ENCODE measurements around the gene CLDN18.

CLDN18 gene

DNA sequence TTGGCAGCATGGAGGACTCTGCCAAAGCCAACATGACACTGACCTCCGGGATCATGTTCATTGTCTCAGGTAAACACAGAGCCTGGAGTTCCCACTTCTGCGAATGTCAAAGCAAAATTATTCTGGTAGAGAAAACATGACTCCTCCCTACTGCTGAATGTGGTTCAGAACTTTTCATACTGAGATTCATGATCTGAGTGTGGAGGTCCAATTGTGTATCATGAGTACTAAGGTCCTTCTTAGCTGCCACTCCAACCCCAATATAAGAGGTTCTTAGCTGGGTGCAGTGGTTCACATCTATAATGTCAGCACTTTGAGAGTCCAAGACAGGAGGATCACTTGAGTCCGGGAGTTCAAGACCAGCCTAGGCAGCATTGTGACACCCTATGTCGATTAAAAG is 13.8 kb downstream of the CLDN18 start:
- TF ChIP-seq CTCF (IDR thresholded peaks at IDR 0.05; ENCODE audit: low read depth, low read length), result no peak
- H3K4me3 ChIP-seq (ENCODE audit: low read depth, low read length), result no peak overlapping the region

- no peak for TF ChIP-seq CTCF (IDR thresholded peaks at IDR 0.05; ENCODE audit: low read depth, low read length)
- no peak overlapping the region for H3K4me3 ChIP-seq (ENCODE audit: low read depth, low read length)
These were observed 15.6 kb downstream of the CLDN18 start for GRCh38 chr3:138025553-138025952.

DNA sequence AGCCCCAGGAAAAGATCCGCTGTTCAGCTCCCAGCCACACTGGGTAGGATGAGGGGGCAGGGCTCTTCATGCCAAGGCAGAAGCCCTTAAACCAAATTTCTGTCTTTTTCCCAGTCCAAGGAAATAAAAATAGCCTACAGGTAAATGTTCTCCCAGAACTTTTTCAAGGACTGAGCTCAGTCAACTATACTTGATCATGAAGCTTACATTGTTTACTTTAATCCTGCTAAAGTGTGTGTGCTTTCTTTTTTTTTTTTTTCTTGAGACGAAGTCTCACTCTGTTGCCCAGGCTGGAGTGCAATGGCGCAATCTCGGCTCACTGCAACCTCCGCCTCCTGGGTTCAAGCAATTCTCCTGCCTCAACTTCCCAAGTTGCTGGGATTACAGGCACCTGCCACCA is 17.9 kb downstream of the CLDN18 start:
- TF ChIP-seq CTCF (IDR thresholded peaks at IDR 0.05; ENCODE audit: low read depth, low read length), result no peak
- H3K4me3 ChIP-seq (ENCODE audit: low read depth, low read length), result no peak overlapping the region

DNA sequence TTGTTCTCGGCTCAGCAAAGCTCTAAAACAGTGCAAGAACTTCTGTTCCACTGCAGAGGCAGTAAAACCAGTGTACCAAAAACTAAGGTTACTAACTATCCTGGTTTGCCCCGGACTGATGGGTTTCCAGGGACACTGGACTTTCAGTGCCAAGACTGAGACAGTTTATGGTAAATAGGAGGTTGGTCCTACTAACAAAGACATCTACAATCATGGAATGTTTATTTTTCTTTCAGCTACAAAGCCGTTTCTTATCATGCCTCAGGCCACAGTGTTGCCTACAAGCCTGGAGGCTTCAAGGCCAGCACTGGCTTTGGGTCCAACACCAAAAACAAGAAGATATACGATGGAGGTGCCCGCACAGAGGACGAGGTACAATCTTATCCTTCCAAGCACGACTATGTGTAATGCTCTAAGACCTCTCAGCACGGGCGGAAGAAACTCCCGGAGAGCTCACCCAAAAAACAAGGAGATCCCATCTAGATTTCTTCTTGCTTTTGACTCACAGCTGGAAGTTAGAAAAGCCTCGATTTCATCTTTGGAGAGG is 20.8 kb downstream of the CLDN18 start:
- no peak overlapping the region for H3K4me3 ChIP-seq (ENCODE audit: low read depth, low read length)
- no peak for TF ChIP-seq CTCF (IDR thresholded peaks at IDR 0.05; ENCODE audit: low read depth, low read length)

- no peak for TF ChIP-seq CTCF (IDR thresholded peaks at IDR 0.05; ENCODE audit: low read depth, low read length)
- H3K4me3 ChIP-seq (ENCODE audit: low read depth, low read length), result no peak overlapping the region
These were observed 21.6 kb downstream of the CLDN18 start for GRCh38 chr3:138031536-138031935.

DNA sequence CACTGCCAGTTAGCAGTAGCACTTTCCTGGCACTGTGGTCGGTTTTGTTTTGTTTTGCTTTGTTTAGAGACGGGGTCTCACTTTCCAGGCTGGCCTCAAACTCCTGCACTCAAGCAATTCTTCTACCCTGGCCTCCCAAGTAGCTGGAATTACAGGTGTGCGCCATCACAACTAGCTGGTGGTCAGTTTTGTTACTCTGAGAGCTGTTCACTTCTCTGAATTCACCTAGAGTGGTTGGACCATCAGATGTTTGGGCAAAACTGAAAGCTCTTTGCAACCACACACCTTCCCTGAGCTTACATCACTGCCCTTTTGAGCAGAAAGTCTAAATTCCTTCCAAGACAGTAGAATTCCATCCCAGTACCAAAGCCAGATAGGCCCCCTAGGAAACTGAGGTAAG is 22.6 kb downstream of the CLDN18 start:
- TF ChIP-seq CTCF (IDR thresholded peaks at IDR 0.05; ENCODE audit: low read depth, low read length), result no peak
- H3K4me3 ChIP-seq (ENCODE audit: low read depth, low read length), result no peak overlapping the region

DNA sequence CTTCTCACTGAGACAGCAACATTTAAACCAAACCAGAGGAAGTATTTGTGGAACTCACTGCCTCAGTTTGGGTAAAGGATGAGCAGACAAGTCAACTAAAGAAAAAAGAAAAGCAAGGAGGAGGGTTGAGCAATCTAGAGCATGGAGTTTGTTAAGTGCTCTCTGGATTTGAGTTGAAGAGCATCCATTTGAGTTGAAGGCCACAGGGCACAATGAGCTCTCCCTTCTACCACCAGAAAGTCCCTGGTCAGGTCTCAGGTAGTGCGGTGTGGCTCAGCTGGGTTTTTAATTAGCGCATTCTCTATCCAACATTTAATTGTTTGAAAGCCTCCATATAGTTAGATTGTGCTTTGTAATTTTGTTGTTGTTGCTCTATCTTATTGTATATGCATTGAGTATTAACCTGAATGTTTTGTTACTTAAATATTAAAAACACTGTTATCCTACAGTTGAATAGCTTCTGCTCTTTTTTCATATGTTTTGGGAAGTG is 23.3 kb downstream of the CLDN18 start:
- TF ChIP-seq CTCF (IDR thresholded peaks at IDR 0.05; ENCODE audit: low read depth, low read length), result no peak

More for the DNA sequence above, 23.3 kb downstream of the CLDN18 start:
- H3K4me3 ChIP-seq (ENCODE audit: low read depth, low read length), result no peak overlapping the region

All from WI38 (cell line).